Ovary (tissue), 3 donors: ENCODE results near the gene C19orf33.

Experiments used
- EP300 ChIP-seq: sonication (generic); formaldehyde crosslinking; IDR thresholded peaks from one replicate; pipeline ENCODE4 v1.6.1; 2017; ENCODE audit warnings: antibody characterized with exemption
- TF ChIP-seq, protein P1 (sequence below), 3 donors: fragments of 450-650 bp in 2 of 3; fragments of 200-600 bp in 1 of 3; IDR thresholded peaks; one replicate each; pipeline versions ENCODE4 v1.5.1 to v1.8.0; 2016 to 2022; ENCODE audit warnings: antibody characterized with exemption in 3 of 3, mild to moderate bottlenecking in 1 of 3
- donor health status: DM: no; HTN: no; CAD: no.

DNA sequence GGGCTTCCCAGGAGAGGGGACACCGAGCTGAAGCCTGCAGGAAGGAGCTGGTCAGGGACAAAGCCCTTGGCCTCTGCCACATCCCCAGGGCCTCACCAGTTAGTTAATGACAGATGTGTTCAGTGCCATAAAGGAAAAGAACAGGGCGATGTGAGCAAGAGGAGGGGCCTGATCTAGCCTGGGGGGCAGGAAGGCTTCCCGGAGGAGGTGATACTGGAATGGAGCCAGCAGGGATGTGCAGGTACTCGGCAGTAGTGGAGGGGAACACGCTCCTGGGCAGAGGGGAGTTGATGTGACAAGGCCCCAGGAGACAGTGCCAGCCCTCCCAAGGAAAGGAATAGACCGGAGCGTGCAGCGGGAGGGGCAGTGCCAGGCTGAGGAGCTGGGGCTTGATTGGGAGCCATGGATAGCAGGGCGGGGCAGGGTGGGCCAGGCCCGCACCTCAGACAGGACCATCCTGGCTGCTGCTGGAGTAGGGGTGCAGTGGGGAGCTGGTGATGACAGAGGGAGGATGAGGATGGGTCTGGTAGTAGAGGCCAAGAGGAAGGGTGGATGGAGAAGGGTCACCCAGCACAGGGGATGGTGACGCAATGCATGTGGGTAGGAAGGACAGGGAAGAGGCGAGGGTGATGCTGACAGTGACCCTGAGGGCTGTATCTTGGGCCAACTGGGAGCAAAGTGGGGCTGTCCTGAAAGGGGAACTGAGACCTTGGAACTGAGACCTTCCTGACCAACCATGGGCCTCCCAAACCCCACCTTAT lies 4.1 kb downstream of the C19orf33 start:
- TF ChIP-seq, protein P1, sequence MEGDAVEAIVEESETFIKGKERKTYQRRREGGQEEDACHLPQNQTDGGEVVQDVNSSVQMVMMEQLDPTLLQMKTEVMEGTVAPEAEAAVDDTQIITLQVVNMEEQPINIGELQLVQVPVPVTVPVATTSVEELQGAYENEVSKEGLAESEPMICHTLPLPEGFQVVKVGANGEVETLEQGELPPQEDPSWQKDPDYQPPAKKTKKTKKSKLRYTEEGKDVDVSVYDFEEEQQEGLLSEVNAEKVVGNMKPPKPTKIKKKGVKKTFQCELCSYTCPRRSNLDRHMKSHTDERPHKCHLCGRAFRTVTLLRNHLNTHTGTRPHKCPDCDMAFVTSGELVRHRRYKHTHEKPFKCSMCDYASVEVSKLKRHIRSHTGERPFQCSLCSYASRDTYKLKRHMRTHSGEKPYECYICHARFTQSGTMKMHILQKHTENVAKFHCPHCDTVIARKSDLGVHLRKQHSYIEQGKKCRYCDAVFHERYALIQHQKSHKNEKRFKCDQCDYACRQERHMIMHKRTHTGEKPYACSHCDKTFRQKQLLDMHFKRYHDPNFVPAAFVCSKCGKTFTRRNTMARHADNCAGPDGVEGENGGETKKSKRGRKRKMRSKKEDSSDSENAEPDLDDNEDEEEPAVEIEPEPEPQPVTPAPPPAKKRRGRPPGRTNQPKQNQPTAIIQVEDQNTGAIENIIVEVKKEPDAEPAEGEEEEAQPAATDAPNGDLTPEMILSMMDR (IDR thresholded peaks at IDR 0.05), result no peak
- TF ChIP-seq EP300, result no peak
